Osteocyte (in vitro differentiated cells): ENCODE data around the gene RASSF7. TPM values are rescaled to one million over a fixed set of nuclear protein-coding genes. Genes with fewer than 3 reads are reported as not detected.
A peak's percentile ranks its signal among the peaks of the same experiment; 100 is the strongest.

Experiments used
- DNase-seq: peaks from one replicate; pipeline ENCODE4 v3.0.0; 2021; ENCODE audit warnings: mixed read lengths; ENCODE audit not compliant: unreplicated experiment; ENCODE audit errors: extremely low spot score
- H3K27ac Mint-ChIP-seq: one replicate; pipeline ENCODE4 v1.8.0; 2021; ENCODE audit warnings: mild to moderate bottlenecking, mixed read lengths; ENCODE audit not compliant: unreplicated experiment
- H3K27me3 Mint-ChIP-seq: one replicate; pipeline ENCODE4 v1.8.0; 2021; ENCODE audit warnings: mixed read lengths; ENCODE audit not compliant: unreplicated experiment
- H3K36me3 Mint-ChIP-seq: one replicate; pipeline ENCODE4 v1.8.0; 2021; ENCODE audit warnings: mixed read lengths; ENCODE audit not compliant: unreplicated experiment
- H3K4me1 Mint-ChIP-seq: one replicate; pipeline ENCODE4 v1.8.0; 2021; ENCODE audit warnings: mixed read lengths; ENCODE audit not compliant: unreplicated experiment
- H3K4me3 Mint-ChIP-seq: one replicate; pipeline ENCODE4 v1.8.0; 2021; ENCODE audit warnings: mild to moderate bottlenecking, moderate library complexity, mixed read lengths; ENCODE audit not compliant: unreplicated experiment
- H3K9me3 Mint-ChIP-seq: one replicate; pipeline ENCODE4 v1.8.0; 2021; ENCODE audit warnings: mixed read lengths; ENCODE audit not compliant: unreplicated experiment
- CTCF ChIP-seq: fragments of 200-600 bp; sonication (generic); IDR thresholded peaks from 2 replicates; pipeline ENCODE4 v1.5.0; 2021; ENCODE audit warnings: antibody characterized with exemption, mild to moderate bottlenecking, moderate library complexity
- total RNA-seq: library from RNA; stranded (reverse); gene quantifications from 2 replicates; pipeline ENCODE4 v1.2.1, GENCODE V29; 2021

RASSF7 gene
- total RNA-seq, 1 donor from 2014 or later: 8.0 TPM

GRCh38 chr11:528815-529727 is 31.7 kb upstream of the RASSF7 start:
- no peak overlapping the region for H3K27ac Mint-ChIP-seq
- no peaks in the 10 kb centered on the region for H3K27me3 Mint-ChIP-seq
- no peak for DNase-seq
- no peak for TF ChIP-seq CTCF
- no peaks in the 10 kb centered on the region for H3K9me3 Mint-ChIP-seq
- H3K36me3 Mint-ChIP-seq: peaks cover 6% of the 10 kb centered on the region
- H3K4me3 Mint-ChIP-seq: no peak overlapping the region
- H3K4me1 Mint-ChIP-seq: peaks cover 3% of the 10 kb centered on the region

GRCh38 chr11:529728-530411 is 30.9 kb upstream of the RASSF7 start:
- Mint-ChIP-seq H3K27me3 (no peaks in the 10 kb centered on the region), H3K36me3 (peaks cover 6% of the 10 kb centered on the region), H3K4me1 (peaks cover 4% of the 10 kb centered on the region), H3K9me3 (no peaks in the 10 kb centered on the region), H3K27ac (no peak overlapping the region), H3K4me3 (no peak overlapping the region)
- no peak for TF ChIP-seq CTCF
- DNase-seq: no peak

- Mint-ChIP-seq H3K27me3 (no peaks in the 10 kb centered on the region), H3K4me1 (peaks cover 6% of the 10 kb centered on the region), H3K27ac (no peak overlapping the region), H3K9me3 (no peaks in the 10 kb centered on the region), H3K36me3 (peaks cover 6% of the 10 kb centered on the region), H3K4me3 (no peak overlapping the region)
- TF ChIP-seq CTCF: no peak
- no peak for DNase-seq
These were observed 29.6 kb upstream of the RASSF7 start for GRCh38 chr11:530960-531831.

- peaks cover 9% of the 10 kb centered on the region for H3K4me1 Mint-ChIP-seq
- H3K27ac Mint-ChIP-seq: no peak overlapping the region
- TF ChIP-seq CTCF: no peak
- H3K36me3 Mint-ChIP-seq: peaks cover 6% of the 10 kb centered on the region
- H3K4me3 Mint-ChIP-seq: peak overlapping the region; percentile 18
- H3K9me3 Mint-ChIP-seq: no peaks in the 10 kb centered on the region
- DNase-seq: no peak
- H3K27me3 Mint-ChIP-seq: no peaks in the 10 kb centered on the region
These were observed 28.7 kb upstream of the RASSF7 start for GRCh38 chr11:531919-532526.
